ENCODE measurements around the gene NT5M. TPM values are rescaled to one million over a fixed set of nuclear protein-coding genes. Genes with fewer than 3 reads are reported as not detected.

Gene NT5M
- total RNA-seq, 1 experiment from 2014 or later = 6.6 TPM

DNA sequence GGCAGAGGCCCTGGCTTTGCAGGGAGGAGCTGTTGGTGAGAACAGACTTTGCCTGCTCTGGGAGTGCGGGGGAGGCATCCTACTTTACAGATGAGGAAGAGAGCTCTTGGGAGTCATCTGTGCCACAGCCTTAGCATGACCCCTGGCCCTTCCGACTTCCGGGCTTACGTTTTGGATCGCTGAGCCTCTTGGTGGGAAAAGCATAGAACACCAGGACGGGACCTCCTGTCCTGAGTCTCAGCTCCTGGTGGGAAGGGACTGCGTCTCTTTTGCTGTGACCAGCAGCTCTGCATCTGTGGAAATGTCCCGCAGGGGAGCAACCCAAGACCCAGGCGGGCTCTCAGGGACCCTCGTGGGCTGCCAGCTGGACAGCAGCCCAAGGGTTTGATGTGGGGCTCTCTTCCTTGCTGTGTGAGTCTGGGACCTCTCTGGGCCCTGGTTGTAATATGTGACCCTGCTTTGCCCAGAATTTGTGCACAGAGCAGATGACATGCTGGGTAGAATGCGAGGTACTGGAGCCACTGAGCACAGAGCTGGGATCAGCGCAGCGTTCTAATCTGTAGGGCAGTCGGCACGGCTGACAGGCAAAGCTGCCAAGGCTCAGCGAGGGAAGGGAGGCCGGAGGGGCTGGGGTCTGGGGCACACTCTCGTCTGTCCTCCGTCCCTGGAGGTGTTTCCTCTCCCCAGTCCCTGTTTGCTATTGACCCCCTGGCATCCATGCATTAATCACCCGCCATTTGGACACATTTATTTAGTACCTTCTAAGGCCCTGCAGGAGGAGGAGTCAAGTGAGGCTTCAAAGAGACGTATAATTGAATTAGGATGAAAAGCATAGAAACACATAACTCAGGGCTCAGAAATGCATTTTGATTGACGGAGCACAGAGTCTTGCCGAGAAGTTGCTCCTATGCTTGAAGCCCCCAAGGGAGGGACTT is 64.0 kb downstream of the NT5M start:
- H3K27ac ChIP-seq (ENCODE audit: insufficient read length, low read depth, low read length) = no peak overlapping the region
- no peak overlapping the region for H3K18ac ChIP-seq (ENCODE audit: insufficient read length, low read depth, low read length)
- no peak overlapping the region for H2BK12ac ChIP-seq (ENCODE audit: insufficient read length, low read depth, low read length)
- Mint-ChIP-seq H3K4me1 (peaks cover 14 to 18% of the 10 kb centered on the region in 2 experiments), H3K4me3 (no peak overlapping the region), H3K36me3 (ENCODE audit: insufficient read depth in 1 of 3, low read depth in 3 of 3) (no peaks in the 10 kb centered on the region), H3K27ac (no peak overlapping the region), H3K27me3 (ENCODE audit: low read depth) (peaks cover 17% of the 10 kb centered on the region), H3K9me3 (no peaks in the 10 kb centered on the region)
- H3K14ac ChIP-seq (ENCODE audit: insufficient read depth, low read length) = no peak overlapping the region
- H3K56ac ChIP-seq (ENCODE audit: insufficient read length, low read depth, low read length) = no peak overlapping the region
- H2BK15ac ChIP-seq (ENCODE audit: low read depth, low read length) = no peak overlapping the region
- H3K79me1 ChIP-seq (ENCODE audit: insufficient read depth, low read depth, low read length, poor library complexity, severe bottlenecking) = no peaks in the 10 kb centered on the region
- no peak for DNase-seq
- no peak overlapping the region for H3K4me2 ChIP-seq (ENCODE audit: insufficient read depth, insufficient read length, low read length)
- no peak overlapping the region for H2AK5ac ChIP-seq (ENCODE audit: insufficient read length, low read length)
- no peaks in the 10 kb centered on the region for H4K20me1 ChIP-seq (ENCODE audit: control insufficient read depth, insufficient read depth, insufficient read length)
- H3K4ac ChIP-seq (ENCODE audit: low read depth, low read length) = no peak overlapping the region
- no peaks in the 10 kb centered on the region for H3K27me3 ChIP-seq (ENCODE audit: insufficient read depth, low read length)
- no peak overlapping the region for H2AFZ ChIP-seq (ENCODE audit: low read length)
- no peak overlapping the region for H2BK120ac ChIP-seq (ENCODE audit: low read depth, low read length, poor library complexity, severe bottlenecking)
- TF ChIP-seq, protein P1, sequence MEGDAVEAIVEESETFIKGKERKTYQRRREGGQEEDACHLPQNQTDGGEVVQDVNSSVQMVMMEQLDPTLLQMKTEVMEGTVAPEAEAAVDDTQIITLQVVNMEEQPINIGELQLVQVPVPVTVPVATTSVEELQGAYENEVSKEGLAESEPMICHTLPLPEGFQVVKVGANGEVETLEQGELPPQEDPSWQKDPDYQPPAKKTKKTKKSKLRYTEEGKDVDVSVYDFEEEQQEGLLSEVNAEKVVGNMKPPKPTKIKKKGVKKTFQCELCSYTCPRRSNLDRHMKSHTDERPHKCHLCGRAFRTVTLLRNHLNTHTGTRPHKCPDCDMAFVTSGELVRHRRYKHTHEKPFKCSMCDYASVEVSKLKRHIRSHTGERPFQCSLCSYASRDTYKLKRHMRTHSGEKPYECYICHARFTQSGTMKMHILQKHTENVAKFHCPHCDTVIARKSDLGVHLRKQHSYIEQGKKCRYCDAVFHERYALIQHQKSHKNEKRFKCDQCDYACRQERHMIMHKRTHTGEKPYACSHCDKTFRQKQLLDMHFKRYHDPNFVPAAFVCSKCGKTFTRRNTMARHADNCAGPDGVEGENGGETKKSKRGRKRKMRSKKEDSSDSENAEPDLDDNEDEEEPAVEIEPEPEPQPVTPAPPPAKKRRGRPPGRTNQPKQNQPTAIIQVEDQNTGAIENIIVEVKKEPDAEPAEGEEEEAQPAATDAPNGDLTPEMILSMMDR (conservative IDR thresholded peaks at IDR 0.05) = no peak
- no CpG with 5 or more reads among the region's 23 CpGs for WGBS (ENCODE audit: extremely low coverage, insufficient read length, low lambda C conversion rate)
- H2BK20ac ChIP-seq (ENCODE audit: low read depth, low read length, poor library complexity, severe bottlenecking) = no peak overlapping the region
- no peak overlapping the region for H4K5ac ChIP-seq (ENCODE audit: insufficient read length, low read depth, low read length)
- no peak overlapping the region for H3K9ac ChIP-seq (ENCODE audit: extremely low read depth, insufficient read length, low read length)
- H3K4me1 ChIP-seq (ENCODE audit: insufficient read depth, low read length) = no peaks in the 10 kb centered on the region
- H3K9me3 ChIP-seq (ENCODE audit: control insufficient read depth, low read depth, low read length) = no peaks in the 10 kb centered on the region
- H4K91ac ChIP-seq (ENCODE audit: insufficient read length, low read depth, low read length) = no peak overlapping the region
- no peak overlapping the region for H3T11ph ChIP-seq (ENCODE audit: low read length)
- no peak overlapping the region for H4K8ac ChIP-seq (replicated peaks; ENCODE audit: insufficient read length, low read depth, low read length)
- H3K23ac ChIP-seq (ENCODE audit: insufficient read length, low read depth, low read length) = no peak overlapping the region
- H3K23me2 ChIP-seq (ENCODE audit: insufficient read length, low read depth, low read length, poor library complexity, severe bottlenecking) = no peaks in the 10 kb centered on the region
- no peak overlapping the region for H2BK5ac ChIP-seq (ENCODE audit: insufficient read length, low read length)
- H3K79me2 ChIP-seq (ENCODE audit: insufficient read depth, low read length) = no peaks in the 10 kb centered on the region

All from H9 (cell line).